Activated T-helper 17 cell treated with anti-CD3 and anti-CD28 coated beads, Interleukin-2, amount 50 U/mL, for 72 hours (primary cell): ENCODE results near the gene BAX. TPM values are rescaled to one million over a fixed set of nuclear protein-coding genes. Genes with fewer than 3 reads are reported as not detected.

Source experiments
- ATAC-seq: fragments of 150-1000 bp; cut with Tn5 transposase; replicated peaks from 2 replicates; pipeline ENCODE4 v1.10.0; 2021; ENCODE audit warnings: mild to moderate bottlenecking, moderate library complexity
- H3K27ac Mint-ChIP-seq: one replicate; pipeline ENCODE4 v1.8.0; 2022; ENCODE audit warnings: mixed read lengths
- H3K27me3 Mint-ChIP-seq: one replicate; pipeline ENCODE4 v1.8.0; 2022; ENCODE audit warnings: mixed read lengths
- H3K36me3 Mint-ChIP-seq: one replicate; pipeline ENCODE4 v1.8.0; 2022; ENCODE audit warnings: low read depth, mild to moderate bottlenecking, mixed read lengths
- H3K4me1 Mint-ChIP-seq: one replicate; pipeline ENCODE4 v1.8.0; 2022; ENCODE audit warnings: mixed read lengths
- H3K4me3 Mint-ChIP-seq: one replicate; pipeline ENCODE4 v1.8.0; 2022; ENCODE audit warnings: mild to moderate bottlenecking, mixed read lengths
- H3K9me3 Mint-ChIP-seq: one replicate; pipeline ENCODE4 v1.8.0; 2022; ENCODE audit warnings: mixed read lengths
- total RNA-seq, 2 donors: library from RNA; stranded (reverse); gene quantifications; one replicate each; pipeline ENCODE4 v1.2.3, GENCODE V29; 2022

BAX gene
- total RNA-seq, 2 donors from 2014 or later: 286 to 464 TPM

DNA sequence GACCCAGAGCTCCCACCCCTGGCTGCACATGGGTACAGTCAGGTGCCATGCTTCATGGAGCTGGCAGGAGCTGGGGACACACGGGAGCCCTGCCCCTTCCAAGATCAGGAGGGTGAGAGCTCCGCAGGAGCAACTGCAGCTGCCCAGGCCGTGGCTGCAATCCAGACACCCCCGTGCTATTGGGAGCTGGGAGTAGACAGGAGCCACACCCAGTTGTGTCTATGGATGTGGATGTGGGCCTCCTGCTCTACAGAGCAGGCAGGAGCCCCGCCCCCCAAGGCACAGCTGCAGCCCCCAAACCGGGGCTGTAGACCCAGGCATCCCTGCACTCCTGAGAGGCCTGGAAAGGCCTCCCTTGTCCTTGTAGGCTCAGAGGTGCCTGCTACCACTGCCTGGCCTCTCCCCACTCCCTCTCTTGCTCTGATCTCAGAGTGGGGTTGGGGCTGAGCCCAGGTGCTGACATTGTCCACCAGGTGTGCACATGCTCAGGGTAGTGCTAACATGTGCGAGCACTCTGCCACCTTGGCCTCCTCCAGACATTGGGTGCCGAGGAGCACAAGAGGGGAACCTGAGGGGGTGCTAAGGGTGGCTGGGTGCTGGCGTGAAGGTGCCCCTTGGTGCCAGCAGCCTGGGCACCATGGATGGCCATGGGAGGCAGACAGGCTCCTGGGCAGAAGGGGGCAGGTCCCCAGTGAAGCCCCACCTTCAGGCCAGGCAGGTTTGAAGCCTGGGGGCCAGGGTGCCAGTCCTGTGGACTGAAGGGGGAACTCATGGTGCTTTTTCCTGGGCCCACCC, 8.0 kb upstream of the BAX start:
- Mint-ChIP-seq H3K9me3 (no peaks in the 10 kb centered on the region), H3K4me3 (no peak overlapping the region), H3K36me3 (no peaks in the 10 kb centered on the region), H3K27me3 (no peaks in the 10 kb centered on the region), H3K4me1 (no peaks in the 10 kb centered on the region), H3K27ac (no peak overlapping the region)
- ATAC-seq: no peak

DNA sequence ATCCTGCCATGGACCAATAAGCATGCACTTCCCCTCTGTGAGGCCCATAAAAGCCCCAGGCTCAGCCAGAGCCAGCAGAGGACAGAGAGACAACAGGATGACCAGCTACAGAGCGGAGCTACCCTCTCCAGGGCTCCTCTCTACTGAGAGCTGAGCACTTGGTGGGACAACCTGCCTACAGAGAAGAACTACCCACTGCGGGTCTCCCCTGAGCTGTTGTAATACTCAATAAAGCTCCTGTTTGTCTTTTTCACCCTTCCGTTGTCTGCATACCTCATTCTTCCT, 7.5 kb upstream of the BAX start:
- no peak for ATAC-seq
- no peaks in the 10 kb centered on the region for H3K27me3 Mint-ChIP-seq
- H3K27ac Mint-ChIP-seq: no peak overlapping the region
- H3K4me3 Mint-ChIP-seq: no peak overlapping the region
- H3K36me3 Mint-ChIP-seq: no peaks in the 10 kb centered on the region
- no peaks in the 10 kb centered on the region for H3K9me3 Mint-ChIP-seq
- no peaks in the 10 kb centered on the region for H3K4me1 Mint-ChIP-seq

DNA sequence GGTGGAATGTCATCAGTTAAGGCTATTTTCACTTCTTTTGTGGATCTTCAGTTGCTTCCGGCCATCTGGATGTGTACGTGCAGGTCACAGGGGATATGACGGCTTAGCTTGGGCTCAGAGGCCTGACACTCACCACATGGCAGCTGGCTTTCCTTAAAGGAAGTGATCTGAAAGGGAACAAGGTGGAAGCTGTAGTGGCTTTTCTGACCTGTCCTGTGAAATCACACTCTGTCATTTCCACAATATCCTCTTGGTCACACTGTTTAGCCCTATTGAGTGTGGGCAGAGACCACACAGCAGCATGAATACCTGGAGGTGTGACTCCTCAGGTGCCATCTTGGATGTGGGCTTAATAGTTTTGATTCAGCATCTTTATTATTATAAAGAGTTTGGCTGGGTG, 4.5 kb upstream of the BAX start:
- Mint-ChIP-seq H3K27me3 (no peaks in the 10 kb centered on the region), H3K9me3 (no peaks in the 10 kb centered on the region), H3K4me3 (no peak overlapping the region), H3K27ac (no peak overlapping the region), H3K36me3 (peaks cover 7% of the 10 kb centered on the region), H3K4me1 (no peaks in the 10 kb centered on the region)
- ATAC-seq: no peak

DNA sequence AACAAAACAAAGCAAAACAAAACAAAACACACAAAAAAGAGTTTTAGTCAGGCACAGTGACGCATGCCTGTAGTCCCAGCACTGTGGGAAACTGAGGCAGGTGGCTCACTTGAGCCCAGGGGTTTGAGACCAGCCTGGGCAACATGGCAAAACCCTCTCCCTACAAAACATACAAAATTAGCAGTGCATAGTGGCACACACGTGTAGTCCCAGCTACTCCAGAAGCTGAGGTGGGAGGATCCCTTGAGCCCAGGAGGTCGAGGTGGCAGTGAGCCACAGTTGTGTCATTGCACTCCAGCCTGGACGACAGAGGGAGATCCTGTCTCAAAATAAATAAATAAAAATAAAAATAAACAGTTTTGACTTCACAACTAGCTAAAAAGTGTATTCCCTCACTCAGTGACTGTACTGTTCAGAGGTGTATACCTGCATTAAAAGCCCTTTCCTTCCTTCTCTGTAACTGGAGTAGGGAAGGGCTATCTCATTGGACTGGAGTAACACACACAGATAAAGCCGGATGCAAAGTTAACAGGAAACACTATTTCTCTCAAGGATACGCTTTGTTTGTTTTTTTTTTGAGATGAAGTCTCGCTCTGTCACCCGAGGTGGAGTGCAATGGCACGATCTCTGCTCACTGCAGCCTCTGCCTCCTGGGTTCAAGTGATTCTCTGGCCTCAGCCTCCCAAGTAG, 3.7 kb upstream of the BAX start:
- H3K27ac Mint-ChIP-seq: no peak overlapping the region
- H3K27me3 Mint-ChIP-seq: no peaks in the 10 kb centered on the region
- H3K36me3 Mint-ChIP-seq: peaks cover 15% of the 10 kb centered on the region
- H3K4me3 Mint-ChIP-seq: no peak overlapping the region
- no peak for ATAC-seq
- H3K9me3 Mint-ChIP-seq: no peaks in the 10 kb centered on the region
- H3K4me1 Mint-ChIP-seq: peaks cover 4% of the 10 kb centered on the region

DNA sequence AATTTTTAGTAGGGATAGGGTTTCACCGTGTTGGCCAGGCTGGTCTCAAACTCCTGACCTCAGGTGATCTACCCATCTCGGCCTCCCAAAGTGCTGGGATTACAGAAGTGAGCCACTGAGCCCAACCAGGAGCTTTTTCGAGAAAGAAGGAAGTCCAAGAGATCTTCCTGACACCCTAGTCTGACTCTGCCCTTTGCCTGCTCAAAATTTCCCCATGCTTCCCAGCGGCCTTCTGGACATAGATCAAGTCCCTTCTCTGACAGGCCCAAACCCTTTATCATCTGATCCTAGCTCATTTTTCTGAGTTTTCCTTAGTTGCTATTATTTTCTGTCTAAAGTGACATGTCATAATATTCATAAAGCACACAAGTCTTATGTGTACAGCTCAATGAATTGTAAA, 1.5 kb upstream of the BAX start:
- H3K9me3 Mint-ChIP-seq: no peaks in the 10 kb centered on the region
- peak overlapping the region; percentile 89 for H3K4me3 Mint-ChIP-seq
- no peak overlapping the region for H3K27ac Mint-ChIP-seq
- no peak for ATAC-seq
- H3K27me3 Mint-ChIP-seq: no peaks in the 10 kb centered on the region
- H3K36me3 Mint-ChIP-seq: peaks cover 37% of the 10 kb centered on the region
- H3K4me1 Mint-ChIP-seq: peaks cover 14% of the 10 kb centered on the region

DNA sequence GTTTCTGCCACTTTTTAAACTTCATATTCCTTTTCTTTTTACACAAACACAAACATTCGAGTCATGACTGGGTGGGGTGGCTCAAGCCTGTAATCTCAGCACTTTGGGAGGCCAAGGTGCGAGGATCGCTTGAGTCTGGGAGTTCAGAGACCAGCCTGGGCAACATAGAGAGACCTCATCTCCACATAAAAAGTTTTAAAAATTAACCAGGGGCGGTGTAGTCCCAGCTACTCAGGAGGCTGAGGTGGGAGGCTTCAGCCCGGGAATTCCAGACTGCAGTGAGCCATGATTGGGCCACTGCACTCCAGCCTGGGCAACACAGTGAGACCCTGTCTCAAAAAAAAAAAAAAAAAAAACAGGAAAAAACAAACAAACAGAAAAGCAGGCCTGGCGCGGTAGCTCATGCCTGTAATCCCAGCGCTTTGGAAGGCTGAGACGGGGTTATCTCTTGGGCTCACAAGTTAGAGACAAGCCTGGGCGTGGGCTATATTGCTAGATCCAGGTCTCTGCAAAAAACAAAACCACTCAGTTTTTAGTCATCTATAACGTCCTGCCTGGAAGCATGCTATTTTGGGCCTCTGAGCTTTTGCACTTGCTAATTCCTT, 583 bp upstream of the BAX start:
- H3K36me3 Mint-ChIP-seq: peaks cover 47% of the 10 kb centered on the region
- peak overlapping the region; percentile 89 for H3K4me3 Mint-ChIP-seq
- no peak for ATAC-seq
- H3K9me3 Mint-ChIP-seq: no peaks in the 10 kb centered on the region
- H3K27ac Mint-ChIP-seq: peak overlapping the region; percentile 92
- H3K4me1 Mint-ChIP-seq: peaks cover 14% of the 10 kb centered on the region
- H3K27me3 Mint-ChIP-seq: no peaks in the 10 kb centered on the region

DNA sequence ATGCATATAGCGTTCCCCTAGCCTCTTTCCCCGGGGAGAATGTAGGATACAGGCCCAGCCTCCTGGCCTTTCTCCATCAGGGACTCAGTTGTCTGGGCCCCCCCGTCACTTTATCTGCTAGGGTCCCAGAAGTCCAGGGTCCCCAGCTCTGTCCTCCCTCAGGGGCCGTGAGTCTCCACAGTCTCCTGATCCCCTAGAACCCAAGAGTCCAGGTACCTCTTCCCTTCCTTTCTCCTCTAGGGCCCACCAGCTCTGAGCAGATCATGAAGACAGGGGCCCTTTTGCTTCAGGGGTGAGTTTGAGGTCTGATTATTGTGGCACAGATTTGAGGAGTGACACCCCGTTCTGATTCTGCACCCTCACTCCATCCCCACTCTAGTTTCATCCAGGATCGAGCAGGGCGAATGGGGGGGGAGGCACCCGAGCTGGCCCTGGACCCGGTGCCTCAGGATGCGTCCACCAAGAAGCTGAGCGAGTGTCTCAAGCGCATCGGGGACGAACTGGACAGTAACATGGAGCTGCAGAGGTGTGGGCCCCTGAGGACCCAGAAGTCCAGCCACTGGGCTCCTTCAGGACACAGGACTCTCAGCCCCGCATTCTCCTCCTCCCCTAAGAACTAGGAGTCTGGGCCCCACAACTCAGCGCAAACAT, 758 bp downstream of the BAX start:
- Mint-ChIP-seq H3K4me1 (peaks cover 14% of the 10 kb centered on the region), H3K27me3 (no peaks in the 10 kb centered on the region), H3K36me3 (peaks cover 54% of the 10 kb centered on the region), H3K4me3 (peak overlapping the region; percentile 89), H3K9me3 (no peaks in the 10 kb centered on the region), H3K27ac (peak overlapping the region; percentile 92)
- ATAC-seq: no peak

DNA sequence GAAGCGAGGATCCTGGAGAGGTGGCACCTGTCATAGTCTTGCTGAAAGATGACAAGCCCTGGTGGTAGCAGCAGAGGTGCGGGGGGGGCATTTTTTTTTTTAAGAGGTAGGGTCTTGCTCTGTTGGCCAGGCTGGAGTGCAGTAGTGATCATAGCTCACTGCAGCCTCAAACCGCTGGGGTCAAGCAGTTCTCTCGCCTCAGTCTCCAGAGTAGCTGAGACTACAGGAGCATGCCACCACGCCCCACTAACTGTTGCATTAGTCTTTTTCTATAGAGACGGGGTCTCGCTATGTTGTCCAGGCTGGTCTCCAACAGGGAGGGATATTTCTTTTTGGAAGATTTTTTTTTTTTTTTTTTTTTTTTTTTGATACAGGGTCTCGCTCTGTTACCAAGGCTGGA, 3.3 kb downstream of the BAX start:
- Mint-ChIP-seq H3K27ac (no peak overlapping the region), H3K4me1 (peaks cover 20% of the 10 kb centered on the region), H3K4me3 (no peak overlapping the region), H3K27me3 (no peaks in the 10 kb centered on the region), H3K36me3 (peaks cover 73% of the 10 kb centered on the region), H3K9me3 (no peaks in the 10 kb centered on the region)
- no peak for ATAC-seq

DNA sequence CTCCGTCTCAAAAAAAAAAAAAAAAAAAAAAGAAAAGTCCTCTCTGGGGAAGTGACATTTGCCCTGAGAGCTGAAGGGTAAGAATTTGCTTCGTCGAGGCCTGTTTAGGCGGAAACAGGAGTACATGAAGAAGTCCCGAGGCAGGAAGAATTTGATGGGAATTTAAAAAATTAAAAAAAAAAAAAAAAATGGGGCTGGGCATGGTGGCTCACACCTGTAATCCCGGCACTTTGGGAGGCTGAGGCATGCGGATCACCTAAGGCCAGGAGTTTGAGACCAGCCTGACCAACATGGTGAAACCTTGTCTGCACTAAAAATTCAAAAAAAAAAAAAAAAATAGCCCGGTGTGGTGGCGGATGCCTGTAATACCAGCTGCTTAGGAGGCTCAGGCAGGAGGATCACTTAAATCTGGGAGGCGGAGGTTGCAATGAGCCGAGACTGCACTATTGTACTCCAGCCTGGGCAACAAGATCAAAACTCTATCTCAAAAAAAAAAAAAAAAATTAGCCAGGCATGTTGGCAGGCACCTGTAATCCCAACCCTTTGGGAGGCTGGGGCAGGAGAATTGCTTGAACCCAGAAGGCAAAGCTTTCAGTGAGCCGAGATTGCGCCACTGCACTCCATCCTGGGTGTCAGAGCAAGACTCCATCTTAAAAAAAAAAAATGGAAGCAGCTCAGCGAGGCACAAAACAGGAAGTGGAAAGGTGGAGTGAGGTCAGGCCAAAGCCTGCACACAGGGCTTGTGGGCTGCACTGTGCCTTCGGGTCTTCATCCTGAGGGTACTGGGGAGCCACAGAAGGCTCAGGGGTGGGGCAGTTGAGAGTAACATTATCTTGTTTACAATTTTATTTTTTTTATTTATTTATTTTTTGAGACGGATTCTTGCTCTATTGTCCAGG, 4.9 kb downstream of the BAX start:
- H3K4me3 Mint-ChIP-seq: no peak overlapping the region
- no peak overlapping the region for H3K27ac Mint-ChIP-seq
- no peaks in the 10 kb centered on the region for H3K27me3 Mint-ChIP-seq
- no peak for ATAC-seq
- H3K36me3 Mint-ChIP-seq: peaks cover 80% of the 10 kb centered on the region
- H3K4me1 Mint-ChIP-seq: peaks cover 34% of the 10 kb centered on the region
- H3K9me3 Mint-ChIP-seq: no peaks in the 10 kb centered on the region

DNA sequence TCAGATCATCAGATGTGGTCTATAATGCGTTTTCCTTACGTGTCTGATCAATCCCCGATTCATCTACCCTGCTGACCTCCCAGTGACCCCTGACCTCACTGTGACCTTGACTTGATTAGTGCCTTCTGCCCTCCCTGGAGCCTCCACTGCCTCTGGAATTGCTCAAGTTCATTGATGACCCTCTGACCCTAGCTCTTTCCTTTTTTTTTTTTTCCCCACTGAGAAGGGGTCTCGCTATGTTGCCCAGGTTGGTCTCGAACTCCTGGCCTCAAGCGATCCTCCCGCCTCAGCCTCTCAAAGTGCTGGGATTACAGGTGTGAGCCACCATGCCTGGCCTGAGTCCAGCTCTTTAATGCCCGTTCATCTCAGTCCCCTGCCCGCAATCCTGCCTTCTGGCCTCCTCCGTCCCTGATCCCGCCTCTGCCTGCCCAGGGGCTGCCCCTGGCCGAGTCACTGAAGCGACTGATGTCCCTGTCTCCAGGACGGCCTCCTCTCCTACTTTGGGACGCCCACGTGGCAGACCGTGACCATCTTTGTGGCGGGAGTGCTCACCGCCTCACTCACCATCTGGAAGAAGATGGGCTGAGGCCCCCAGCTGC, 6.5 kb downstream of the BAX start:
- Mint-ChIP-seq H3K4me3 (peak overlapping the region; percentile 100), H3K9me3 (no peaks in the 10 kb centered on the region), H3K4me1 (peaks cover 30% of the 10 kb centered on the region), H3K36me3 (peaks cover 80% of the 10 kb centered on the region), H3K27ac (peak overlapping the region; percentile 100), H3K27me3 (no peaks in the 10 kb centered on the region)
- no peak for ATAC-seq

DNA sequence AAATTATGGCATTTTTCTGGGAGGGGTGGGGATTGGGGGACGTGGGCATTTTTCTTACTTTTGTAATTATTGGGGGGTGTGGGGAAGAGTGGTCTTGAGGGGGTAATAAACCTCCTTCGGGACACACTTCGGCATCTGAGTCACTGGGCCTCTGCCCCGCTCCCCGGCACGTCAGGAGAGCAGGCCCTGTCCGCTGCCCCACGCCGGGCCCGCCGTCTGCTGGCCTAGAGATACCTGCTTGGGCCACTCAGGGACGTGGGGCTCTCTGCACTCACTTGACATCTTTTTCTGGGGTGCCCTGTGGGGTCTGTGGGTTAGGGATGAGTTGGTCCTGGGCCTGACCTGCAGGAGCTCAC, 7.0 kb downstream of the BAX start:
- H3K27me3 Mint-ChIP-seq: no peaks in the 10 kb centered on the region
- H3K27ac Mint-ChIP-seq: peak overlapping the region; percentile 100
- peaks cover 80% of the 10 kb centered on the region for H3K36me3 Mint-ChIP-seq
- H3K4me3 Mint-ChIP-seq: peak overlapping the region; percentile 100
- no peaks in the 10 kb centered on the region for H3K9me3 Mint-ChIP-seq
- ATAC-seq: no peak
- H3K4me1 Mint-ChIP-seq: peaks cover 31% of the 10 kb centered on the region

DNA sequence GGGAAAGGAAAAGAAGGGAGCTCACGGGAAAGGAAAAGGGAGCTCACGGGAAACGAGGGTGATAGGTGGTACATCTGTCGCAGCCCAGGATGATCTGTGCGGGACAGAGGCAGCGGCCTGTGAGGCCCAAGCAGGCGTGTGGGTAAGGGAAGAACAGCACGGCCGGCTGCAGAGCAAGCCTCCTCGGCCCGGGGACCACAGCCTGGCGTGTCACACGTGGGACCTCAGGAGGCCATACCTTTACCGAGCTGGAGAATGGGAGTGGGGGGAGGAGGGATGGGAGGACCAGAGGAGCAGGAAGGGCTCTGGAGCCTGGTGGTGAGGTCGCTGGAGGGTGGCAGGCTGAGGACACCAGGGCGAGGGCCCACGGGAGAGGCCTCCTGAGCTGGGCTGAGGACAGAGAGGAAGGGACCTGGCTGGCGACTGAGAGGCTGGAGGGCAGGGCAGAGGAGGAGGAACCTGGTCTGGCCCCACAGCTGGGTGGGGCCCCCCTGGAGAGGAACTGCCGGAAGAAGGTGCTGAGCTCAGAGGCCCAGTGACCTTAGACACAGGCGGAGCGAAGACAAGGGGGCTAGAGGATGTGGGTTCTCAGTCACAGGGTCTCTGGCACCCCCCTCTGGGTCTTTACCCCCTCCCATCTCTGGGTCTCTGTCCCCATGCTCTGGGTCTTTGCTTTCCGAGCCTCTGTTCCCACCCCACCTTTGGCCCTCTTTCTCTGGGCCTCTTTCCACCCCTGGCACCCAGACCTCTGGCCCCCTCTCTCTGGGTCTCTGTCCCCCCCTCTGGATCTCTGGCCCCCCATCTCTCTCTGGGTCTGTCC, 7.6 kb downstream of the BAX start:
- Mint-ChIP-seq H3K4me1 (peaks cover 26% of the 10 kb centered on the region), H3K36me3 (peaks cover 80% of the 10 kb centered on the region), H3K4me3 (peak overlapping the region; percentile 100), H3K27me3 (no peaks in the 10 kb centered on the region), H3K9me3 (no peaks in the 10 kb centered on the region), H3K27ac (peak overlapping the region; percentile 100)
- ATAC-seq: peak; percentile 12

DNA sequence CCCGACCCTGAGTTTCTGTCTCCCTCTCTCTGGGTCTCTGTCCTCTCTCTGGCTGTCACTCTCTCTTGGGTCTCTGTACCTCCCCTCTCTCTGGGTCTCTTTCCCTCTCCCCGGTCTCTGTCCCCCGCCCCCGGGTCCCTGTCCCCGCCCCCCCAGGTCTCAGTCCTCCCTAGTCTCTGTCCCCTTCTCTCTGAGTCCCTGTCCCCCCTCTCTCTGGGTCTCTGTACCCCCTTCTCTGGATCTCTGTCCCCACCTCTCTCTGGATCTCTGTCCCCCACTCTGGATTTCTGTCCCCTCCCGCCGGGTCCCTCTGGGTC, 8.1 kb downstream of the BAX start:
- no peak for ATAC-seq
- Mint-ChIP-seq H3K27ac (peak overlapping the region; percentile 100), H3K4me1 (peaks cover 26% of the 10 kb centered on the region), H3K4me3 (peak overlapping the region; percentile 100), H3K36me3 (peaks cover 80% of the 10 kb centered on the region), H3K27me3 (no peaks in the 10 kb centered on the region), H3K9me3 (no peaks in the 10 kb centered on the region)
